ENCODE measurements around the gene TF.

Gene TF

DNA sequence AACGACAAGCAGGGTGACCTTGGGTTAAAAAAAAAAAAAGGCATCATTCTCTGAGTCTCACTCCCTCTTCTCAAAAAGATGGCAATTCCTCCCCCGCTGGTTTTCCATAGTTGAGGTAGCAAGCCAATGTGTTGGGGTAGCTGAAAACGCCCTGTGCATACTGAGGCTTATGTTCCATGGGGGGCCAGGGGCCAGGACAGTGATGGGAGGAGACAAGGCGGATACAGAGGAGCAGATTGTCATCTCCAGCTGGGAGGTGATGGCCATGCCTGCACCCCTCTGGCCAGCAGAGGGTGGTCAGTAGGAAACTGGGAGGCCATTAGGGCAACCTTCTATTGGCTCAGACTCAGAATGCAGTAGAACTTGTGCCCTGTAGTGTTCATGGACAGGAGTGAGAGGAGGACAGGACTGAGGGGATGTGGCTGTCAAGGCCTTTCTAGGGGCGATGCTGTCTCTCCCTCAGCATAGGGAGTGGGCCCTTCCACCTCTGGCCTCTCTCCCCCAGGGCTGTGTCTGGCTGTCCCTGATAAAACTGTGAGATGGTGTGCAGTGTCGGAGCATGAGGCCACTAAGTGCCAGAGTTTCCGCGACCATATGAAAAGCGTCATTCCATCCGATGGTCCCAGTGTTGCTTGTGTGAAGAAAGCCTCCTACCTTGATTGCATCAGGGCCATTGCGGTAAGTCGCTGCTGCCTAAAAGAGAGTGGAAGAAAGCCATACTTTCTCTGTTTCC is 1.9 kb downstream of the TF start:
- no peak for DNase-seq (ENCODE audit: low spot score)

GRCh38 chr3:133749427-133750258 is 3.5 kb downstream of the TF start:
- DNase-seq (ENCODE audit: low spot score) = no peak

GRCh38 chr3:133750259-133750656 is 4.1 kb downstream of the TF start:
- DNase-seq (ENCODE audit: low spot score) = no peak

GRCh38 chr3:133753107-133753778 is 7.0 kb downstream of the TF start:
- DNase-seq (ENCODE audit: low spot score) = no peak

GRCh38 chr3:133753779-133754164 is 7.6 kb downstream of the TF start:
- DNase-seq (ENCODE audit: low spot score) = no peak

- DNase-seq (ENCODE audit: low spot score) = no peak
These were observed 8.3 kb downstream of the TF start for GRCh38 chr3:133754455-133754854.

DNA sequence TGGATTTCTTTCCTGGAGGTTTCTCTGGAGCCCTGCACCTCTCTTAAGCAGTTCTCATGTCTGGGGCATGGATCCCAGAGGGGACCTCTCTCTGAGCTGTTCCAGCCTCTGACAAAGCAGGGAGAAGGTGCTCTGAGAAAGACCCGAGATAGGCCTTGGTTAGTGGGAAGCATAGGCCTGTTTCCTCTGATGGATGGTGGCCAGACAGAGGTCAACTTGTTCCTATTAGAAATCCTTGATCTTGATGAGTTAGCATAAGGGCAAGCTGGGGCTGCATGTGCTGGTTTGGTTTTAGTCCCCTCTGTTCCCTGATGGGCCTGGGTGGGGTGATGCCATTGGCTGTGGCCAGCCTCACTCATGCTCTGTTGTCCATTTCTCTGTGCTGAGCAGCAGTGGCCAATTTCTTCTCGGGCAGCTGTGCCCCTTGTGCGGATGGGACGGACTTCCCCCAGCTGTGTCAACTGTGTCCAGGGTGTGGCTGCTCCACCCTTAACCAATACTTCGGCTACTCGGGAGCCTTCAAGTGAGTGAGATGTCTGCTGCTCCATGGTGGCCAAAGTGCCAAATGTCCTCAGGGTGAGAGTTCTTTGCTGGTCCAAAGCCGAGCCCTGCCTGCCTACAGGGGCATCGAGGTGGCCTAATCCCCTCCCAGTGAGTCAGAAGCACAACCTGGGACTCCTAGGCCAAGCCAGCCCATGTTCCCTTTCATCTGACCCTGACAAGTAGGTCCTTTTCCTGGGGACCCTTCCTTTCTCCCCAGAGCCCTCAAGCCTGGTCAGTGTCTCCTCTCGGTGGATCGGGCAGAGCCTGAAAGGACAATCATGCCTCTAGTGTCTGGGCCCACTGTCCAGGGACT is 9.0 kb downstream of the TF start:
- no peak for DNase-seq (ENCODE audit: low spot score)

DNA sequence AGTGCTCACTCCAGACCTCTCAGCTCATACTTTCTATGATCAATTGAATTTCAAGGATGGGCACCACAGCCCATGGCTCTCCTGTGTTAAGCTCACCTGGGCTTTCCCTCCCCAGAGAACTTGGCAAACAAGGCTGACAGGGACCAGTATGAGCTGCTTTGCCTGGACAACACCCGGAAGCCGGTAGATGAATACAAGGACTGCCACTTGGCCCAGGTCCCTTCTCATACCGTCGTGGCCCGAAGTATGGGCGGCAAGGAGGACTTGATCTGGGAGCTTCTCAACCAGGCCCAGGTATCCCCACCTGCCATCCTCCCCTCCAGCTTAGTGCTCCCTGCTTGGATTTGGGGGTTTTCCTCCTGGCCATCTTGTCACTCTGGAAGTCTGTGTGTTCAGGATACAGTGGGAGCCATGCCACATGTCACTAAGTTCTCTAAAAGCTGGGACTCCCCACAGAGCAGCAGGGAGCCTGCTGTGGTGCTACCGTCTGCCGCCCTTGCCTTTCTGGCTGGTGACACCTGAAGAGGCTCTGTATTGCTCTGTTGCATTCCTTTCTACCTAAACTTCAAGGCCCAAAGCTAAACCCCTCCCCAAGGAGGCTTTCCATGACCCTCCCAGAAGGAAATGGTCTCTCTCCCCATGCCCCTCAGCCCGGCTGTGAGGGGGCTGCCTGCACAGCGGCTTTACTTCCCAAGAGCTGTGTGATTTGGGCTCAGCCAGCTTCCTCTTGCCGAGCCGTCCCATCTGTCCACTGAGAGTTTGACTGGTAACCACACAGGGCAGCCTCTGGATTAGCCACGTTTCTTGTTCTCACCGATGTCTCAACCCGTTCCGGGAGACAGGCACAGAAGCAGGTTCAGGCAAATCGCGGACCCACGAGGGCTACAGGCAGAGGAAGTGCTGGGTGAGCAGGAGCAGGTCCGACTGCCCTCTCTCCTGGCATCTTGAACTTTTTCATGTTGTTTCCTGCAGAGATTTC is 10.8 kb downstream of the TF start:
- DNase-seq (ENCODE audit: low spot score) = no peak

GRCh38 chr3:133757701-133758567 is 11.7 kb downstream of the TF start:
- no peak for DNase-seq (ENCODE audit: low spot score)

DNA sequence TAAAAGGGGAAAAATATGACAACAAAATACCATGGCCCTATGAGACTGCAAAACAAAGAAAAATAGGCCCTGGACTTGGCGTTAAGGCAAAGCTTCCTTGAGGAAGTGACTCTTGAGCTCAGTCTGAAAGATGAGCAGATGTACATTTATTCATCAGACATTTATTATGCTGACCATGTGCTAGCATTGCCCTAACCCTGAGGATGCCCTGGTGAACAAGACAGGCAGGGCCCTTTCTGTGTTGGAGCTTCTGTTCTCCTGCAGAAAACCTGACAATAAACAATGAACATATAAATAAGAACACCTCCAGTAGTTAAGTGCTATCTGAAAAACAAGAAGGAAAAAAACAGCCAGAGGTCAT is 12.4 kb downstream of the TF start:
- DNase-seq (ENCODE audit: low spot score) = no peak

- no peak for DNase-seq (ENCODE audit: low spot score)
These were observed 13.0 kb downstream of the TF start for GRCh38 chr3:133758964-133759739.

DNA sequence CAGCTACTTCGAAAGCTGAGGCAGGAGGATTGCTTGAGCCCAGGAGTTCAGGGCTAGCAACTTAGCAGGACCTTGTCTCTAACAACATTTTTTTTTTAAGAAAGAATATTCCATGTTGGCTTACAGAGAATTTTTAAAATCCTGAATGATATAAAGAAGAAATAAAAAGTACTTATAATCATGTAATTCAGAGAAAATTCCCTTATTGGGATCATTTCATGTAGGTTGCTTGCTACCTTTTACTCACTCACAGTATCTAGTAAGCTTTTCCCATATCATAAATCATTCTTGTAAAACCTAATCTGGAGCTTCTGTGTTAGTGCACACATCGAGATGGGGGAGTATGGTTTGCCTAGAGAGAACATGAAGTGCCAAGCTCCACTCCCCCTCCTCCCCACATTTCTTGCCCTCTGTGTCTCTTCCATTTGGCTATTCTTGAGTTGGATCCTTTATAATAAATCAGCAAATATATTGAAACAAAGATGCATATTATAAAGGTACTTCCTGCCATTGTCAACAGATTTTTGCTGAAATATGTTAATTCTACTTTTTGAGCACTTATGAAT is 13.6 kb downstream of the TF start:
- no peak for DNase-seq (ENCODE audit: low spot score)

DNA sequence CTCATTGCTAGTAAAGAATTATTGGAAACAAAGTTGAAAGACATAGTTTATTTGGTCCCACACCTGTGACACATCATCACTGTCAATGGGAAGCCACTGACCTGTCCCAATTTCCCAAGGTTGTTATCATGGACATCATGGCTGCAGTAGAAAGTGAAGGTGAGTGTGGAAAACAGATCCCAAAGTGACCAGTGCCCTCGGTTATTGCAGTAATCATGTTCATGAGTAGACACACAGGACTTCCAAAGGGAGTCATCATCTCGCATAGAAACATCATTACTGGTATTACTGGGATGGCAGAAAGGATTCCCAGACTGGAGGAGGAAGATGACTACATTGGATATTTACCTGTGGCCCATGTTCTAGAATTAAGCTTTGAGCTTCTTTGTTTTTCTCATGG is 14.7 kb downstream of the TF start:
- no peak for DNase-seq (ENCODE audit: low spot score)

DNA sequence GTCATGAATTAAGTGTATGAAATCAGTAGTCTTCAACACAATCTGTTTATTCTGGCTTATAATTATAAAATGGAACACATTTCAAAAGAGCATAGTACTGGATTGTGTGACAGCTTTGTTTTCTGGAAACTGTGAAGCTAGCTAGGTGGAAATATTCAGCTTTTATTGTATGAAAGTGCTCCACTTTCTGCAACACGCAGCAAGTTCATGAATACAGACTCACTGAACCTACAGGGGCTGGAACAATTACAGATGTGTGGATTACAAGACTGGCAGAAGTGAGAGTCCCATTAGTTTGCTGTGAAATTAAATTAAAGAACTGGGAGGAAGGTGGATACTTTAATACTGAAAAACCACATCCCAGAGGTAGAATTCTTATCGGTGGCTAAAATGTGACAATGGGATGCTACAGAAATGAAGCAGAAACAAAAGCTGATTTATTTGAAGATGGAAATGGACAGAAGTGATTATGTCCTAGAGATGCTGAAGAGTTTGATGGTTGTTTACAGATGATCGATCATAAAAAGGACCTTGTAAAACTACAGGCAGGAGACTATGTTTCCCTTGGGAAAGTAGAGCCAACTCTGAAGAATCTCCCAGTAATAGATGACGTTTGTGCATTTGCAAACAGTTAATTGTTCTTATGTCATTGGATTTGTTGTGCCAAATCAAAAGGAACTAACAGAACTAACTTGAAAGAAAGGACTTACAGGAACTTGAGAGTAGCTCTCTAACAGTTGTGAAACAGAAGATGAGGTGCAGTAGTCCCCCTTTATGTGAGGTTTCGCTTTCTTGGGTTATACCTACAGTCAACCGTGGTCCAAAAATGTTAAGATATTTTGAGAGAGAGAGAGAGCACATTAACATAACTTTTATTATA is 15.7 kb downstream of the TF start:
- DNase-seq (ENCODE audit: low spot score) = no peak

DNA sequence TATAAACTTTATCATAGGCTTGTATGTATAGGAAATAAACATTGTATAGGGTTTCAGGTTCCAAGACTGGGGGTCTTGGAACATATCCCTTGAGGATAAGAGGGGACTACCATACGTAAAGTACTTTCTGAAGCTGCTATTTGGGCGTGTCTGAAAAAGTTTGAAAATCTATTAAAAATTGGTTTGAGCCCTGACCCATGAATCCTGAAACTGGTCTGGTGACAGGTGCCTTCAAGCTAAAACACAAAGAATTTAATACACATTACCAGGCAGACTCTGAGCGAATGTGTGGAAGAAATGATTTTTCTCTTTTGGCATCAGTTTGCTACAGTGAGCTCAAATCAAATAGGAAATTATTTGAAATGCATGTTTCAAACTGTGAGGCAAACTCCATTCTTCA is 16.3 kb downstream of the TF start:
- DNase-seq (ENCODE audit: low spot score) = no peak

- no peak for DNase-seq (ENCODE audit: low spot score)
These were observed 17.8 kb downstream of the TF start for GRCh38 chr3:133763797-133764683.

- no peak for DNase-seq (ENCODE audit: low spot score)
These were observed 19.1 kb downstream of the TF start for GRCh38 chr3:133765256-133765655.
